Ovary (tissue), 9 donors: ENCODE results near the gene PSMD7. TPM values are rescaled to one million over a fixed set of nuclear protein-coding genes. Genes with fewer than 3 reads are reported as not detected.
"Not testable (repeated sequence)": the region's sequence is repeated elsewhere in the genome, so short reads cannot be mapped to it uniquely, and the experiment has no call there.

Experiments
- DNase-seq, 5 donors: peaks; one replicate each; pipeline ENCODE4 v3.0.0-alpha.2; 2019 to 2020
- H3K27ac ChIP-seq, 2 donors: fragments of 200-600 bp; one replicate each; pipeline versions ENCODE4 v1.5.1 to v1.8.0; 2019 to 2022
- H3K27me3 ChIP-seq: fragments of 200-600 bp; one replicate; pipeline ENCODE4 v1.8.0; 2022
- H3K36me3 ChIP-seq: fragments of 200-600 bp; sonication (generic); one replicate; pipeline ENCODE4 v1.5.1; 2019
- H3K4me1 ChIP-seq: one replicate; pipeline ENCODE4 v1.8.1; 2013; ENCODE audit warnings: mild to moderate bottlenecking, moderate library complexity; ENCODE audit not compliant: insufficient read depth
- H3K4me3 ChIP-seq: fragments of 200-600 bp; sonication (generic); one replicate; pipeline ENCODE4 v1.5.1; 2017
- H3K9me3 ChIP-seq, 2 donors: fragments of 200-600 bp in 1 of 2; sonication (generic) in 1 of 2; one replicate each; pipeline versions ENCODE4 v1.5.1 to v1.8.1; 2013 to 2019; ENCODE audit warnings: mild to moderate bottlenecking in 1 of 2, moderate library complexity in 1 of 2
- EP300 ChIP-seq: sonication (generic); formaldehyde crosslinking; IDR thresholded peaks from one replicate; pipeline ENCODE4 v1.6.1; 2017; ENCODE audit warnings: antibody characterized with exemption
- POLR2A ChIP-seq: fragments of 450-650 bp; IDR thresholded peaks from one replicate; pipeline ENCODE4 v1.6.1; 2017; ENCODE audit warnings: antibody characterized with exemption, mild to moderate bottlenecking, moderate library complexity
- WGBS, 3 donors: extraction: QIAGEN DNeasy Blood & Tissue Kit in 1 of 3; methylation state at CpG; one replicate each; pipeline versions ENCODE4 v1.1.5 to v1.1.7; 2013 to 2017; 5-methylcytosine and 5-hydroxymethylcytosine counted together
- intact Hi-C, 4 donors: fragments of 100-400 bp; cut with DNase I; formaldehyde crosslinking; loops; one replicate each; pipeline versions ENCODE4 v1.11.0 to v1.15.1; 2022 to 2023
- polyA plus RNA-seq, 2 donors: library from polyadenylated mRNA; stranded (reverse); fragments of 200-250 nt in 1 of 2; fragments of 350-450 nt in 1 of 2; fragmentation: Illumina TruSeq in 1 of 2; extraction: RNeasy Lipid Tissue Mini Kit (QIAGEN cat#74804) in 1 of 2; gene quantifications; one replicate each; pipeline ENCODE4 v1.2.3, GENCODE V29; 2013 to 2014
- total RNA-seq, 7 donors: library from RNA; depleted of rRNA in 2 of 7; stranded (reverse); fragments of >200 nt in 2 of 7; fragmentation: NEBNext Ultra II Directional in 3 of 7; extraction: Animal tissue kit (Norgen Biotek cat#: 25700) in 3 of 7; gene quantifications; one replicate each; pipeline versions ENCODE4 v1.1.0 to v1.2.4, GENCODE V29; 2016 to 2023
- TF ChIP-seq, protein P1 (sequence below), 3 donors: fragments of 450-650 bp in 2 of 3; fragments of 200-600 bp in 1 of 3; IDR thresholded peaks; one replicate each; pipeline versions ENCODE4 v1.5.1 to v1.8.0; 2016 to 2022; ENCODE audit warnings: antibody characterized with exemption in 3 of 3, mild to moderate bottlenecking in 1 of 3
- donor health status: DM: no; HTN: no; CAD: no; lungs with moderate emphysema.
- donor health status: DM: no; HTN: no; CAD: no.
- donor health status: Bipolar disorder and iron deficiency.
- donor health status: DM: yes; HTN: yes; CAD: no.
- donor health status: DM: no; HTN: no; CAD: no.
- donor health status: DM: yes; HTN: yes; CAD: no.

PSMD7 gene
- total and polyA plus RNA-seq, 9 donors = 32.1 to 89.0 (median 44.2) TPM

DNA sequence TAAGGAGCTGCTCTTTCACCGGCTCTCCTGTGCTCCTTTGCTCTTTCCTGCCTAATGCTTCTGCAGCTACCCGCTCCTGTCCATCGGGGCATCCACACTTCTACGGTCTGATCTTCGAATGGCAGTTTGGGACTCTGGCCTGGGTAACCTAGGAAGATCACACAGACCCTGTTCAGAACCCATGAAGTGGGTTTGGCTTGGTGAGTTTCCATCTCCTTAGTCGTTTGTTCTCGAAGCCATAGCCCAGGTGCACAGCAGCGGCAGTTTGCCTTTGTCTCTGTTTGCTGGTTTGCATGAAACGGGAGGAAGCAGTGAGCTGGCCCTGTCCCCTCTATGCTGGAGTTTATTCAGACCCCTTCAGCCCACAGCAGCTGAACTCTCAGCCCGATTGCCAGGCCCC, 29.0 kb downstream of the PSMD7 start:
- no peaks in the 10 kb centered on the region for H3K9me3 ChIP-seq
- intact Hi-C loops = no loop called here
- no peaks in the 10 kb centered on the region for H3K4me1 ChIP-seq
- no peaks in the 10 kb centered on the region for H3K27me3 ChIP-seq
- H3K36me3 ChIP-seq = no peaks in the 10 kb centered on the region
- no peak overlapping the region for H3K4me3 ChIP-seq
- TF ChIP-seq, protein P1, sequence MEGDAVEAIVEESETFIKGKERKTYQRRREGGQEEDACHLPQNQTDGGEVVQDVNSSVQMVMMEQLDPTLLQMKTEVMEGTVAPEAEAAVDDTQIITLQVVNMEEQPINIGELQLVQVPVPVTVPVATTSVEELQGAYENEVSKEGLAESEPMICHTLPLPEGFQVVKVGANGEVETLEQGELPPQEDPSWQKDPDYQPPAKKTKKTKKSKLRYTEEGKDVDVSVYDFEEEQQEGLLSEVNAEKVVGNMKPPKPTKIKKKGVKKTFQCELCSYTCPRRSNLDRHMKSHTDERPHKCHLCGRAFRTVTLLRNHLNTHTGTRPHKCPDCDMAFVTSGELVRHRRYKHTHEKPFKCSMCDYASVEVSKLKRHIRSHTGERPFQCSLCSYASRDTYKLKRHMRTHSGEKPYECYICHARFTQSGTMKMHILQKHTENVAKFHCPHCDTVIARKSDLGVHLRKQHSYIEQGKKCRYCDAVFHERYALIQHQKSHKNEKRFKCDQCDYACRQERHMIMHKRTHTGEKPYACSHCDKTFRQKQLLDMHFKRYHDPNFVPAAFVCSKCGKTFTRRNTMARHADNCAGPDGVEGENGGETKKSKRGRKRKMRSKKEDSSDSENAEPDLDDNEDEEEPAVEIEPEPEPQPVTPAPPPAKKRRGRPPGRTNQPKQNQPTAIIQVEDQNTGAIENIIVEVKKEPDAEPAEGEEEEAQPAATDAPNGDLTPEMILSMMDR (IDR thresholded peaks at IDR 0.05) = no peak
- TF ChIP-seq EP300 (no peak), POLR2A (no peak)
- whole genome bisulfite sequencing, 3 donors = 81 to 84% (median 83%) methylated on average over 10 of the region's 10 CpGs
- H3K27ac ChIP-seq = no peak overlapping the region
- no peak for DNase-seq

DNA sequence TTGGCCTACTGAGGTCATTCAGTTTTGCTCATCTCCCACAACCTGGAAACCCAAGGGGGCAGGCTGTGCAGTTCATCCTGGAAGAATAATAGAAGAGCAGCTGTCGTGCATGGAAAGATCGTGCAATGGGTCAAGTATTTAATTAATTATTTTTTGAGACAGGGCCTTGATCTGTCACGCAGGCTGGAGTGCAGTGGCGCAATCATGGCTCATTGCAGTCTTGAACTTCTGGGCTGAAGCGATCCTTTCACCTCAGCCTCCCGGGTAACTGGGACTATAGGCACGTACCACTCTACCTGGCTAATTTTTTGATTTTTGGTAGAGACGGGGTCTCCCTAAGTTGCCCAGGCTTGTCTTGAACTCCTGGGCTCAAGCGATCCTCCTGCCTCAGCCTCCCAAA, 31.7 kb downstream of the PSMD7 start:
- H3K27ac ChIP-seq, H3K36me3 ChIP-seq, intact Hi-C loops, H3K27me3 ChIP-seq, DNase-seq, H3K9me3 ChIP-seq, H3K4me1 ChIP-seq, H3K4me3 ChIP-seq: not testable (repeated sequence)
- WGBS, 3 donors = 94 to 97% (median 95%) methylated on average over 9 of the region's 9 CpGs

DNA sequence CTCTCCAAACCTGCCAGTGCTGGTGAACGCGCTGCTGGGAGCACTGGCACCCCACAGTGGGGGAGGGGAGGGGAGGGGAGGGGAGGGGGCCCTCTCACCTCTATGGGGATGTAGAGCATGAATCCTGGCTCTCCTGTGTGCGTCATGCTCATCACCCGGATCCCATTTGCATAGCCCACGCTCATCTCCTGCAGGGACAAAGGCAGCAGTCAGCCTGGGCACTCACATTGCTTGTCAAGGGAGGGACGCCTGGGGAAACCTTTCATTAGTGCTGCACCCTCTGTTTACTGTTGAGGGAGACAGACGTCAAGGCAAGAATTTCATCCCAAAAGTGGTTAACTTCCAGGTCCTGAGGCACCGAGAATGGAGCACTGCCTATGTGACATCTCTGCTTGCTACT, 35.9 kb downstream of the PSMD7 start:
- 78 to 84% (median 81%) methylated on average over 5 to 8 of the region's 8 CpGs for WGBS, 3 donors
- H3K27ac ChIP-seq, H3K4me1 ChIP-seq, H3K36me3 ChIP-seq, H3K4me3 ChIP-seq, intact Hi-C loops, H3K9me3 ChIP-seq, DNase-seq, H3K27me3 ChIP-seq: not testable (repeated sequence)

DNA sequence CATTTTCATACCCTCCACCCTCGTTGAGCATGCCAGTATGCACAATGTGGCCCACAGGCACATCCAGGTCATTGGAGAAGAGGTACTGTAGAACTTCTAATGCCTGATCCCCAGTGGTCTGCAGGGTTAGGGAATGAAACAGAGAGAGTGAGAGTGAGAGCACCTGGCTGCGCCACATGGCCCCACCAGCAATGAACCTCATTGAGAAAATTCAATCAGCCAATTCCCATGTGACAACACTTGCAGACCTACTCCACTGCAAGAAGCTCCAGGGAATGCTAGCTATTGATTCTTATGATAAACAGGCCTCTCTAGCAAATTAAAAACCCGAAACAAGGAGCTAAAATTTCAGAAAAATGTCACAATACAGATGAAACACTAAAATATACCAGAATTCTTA, 40.9 kb downstream of the PSMD7 start:
- H3K4me3 ChIP-seq, H3K9me3 ChIP-seq, H3K36me3 ChIP-seq, H3K4me1 ChIP-seq, intact Hi-C loops, H3K27me3 ChIP-seq, DNase-seq, H3K27ac ChIP-seq: not testable (repeated sequence)
- WGBS, 3 donors = 90 to 98% (median 95%) methylated on average over 2 to 3 of the region's 3 CpGs

DNA sequence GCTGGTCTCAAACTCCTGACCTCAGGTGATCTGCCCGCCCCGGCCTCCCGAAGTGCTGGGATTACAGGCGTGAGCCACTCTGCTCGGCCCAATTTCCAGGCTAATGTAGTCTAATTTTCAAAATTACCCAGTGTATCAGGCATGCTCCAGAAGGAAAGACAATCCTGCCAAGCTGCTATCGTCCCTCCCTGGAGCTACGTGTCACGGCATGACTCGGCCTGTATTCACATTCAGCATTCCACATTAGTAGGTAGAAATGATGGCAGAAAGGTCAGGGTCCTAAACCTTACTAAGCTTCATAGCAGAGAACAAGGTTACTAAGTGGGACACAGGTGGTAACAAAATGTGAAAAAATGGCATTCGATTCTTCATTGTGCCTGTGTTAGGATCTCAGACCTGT, 42.6 kb downstream of the PSMD7 start:
- intact Hi-C loops, H3K27me3 ChIP-seq, H3K9me3 ChIP-seq, H3K36me3 ChIP-seq, H3K4me1 ChIP-seq, DNase-seq, H3K27ac ChIP-seq, H3K4me3 ChIP-seq: not testable (repeated sequence)
- 92 to 97% (median 94%) methylated on average over 10 of the region's 10 CpGs for WGBS, 3 donors

DNA sequence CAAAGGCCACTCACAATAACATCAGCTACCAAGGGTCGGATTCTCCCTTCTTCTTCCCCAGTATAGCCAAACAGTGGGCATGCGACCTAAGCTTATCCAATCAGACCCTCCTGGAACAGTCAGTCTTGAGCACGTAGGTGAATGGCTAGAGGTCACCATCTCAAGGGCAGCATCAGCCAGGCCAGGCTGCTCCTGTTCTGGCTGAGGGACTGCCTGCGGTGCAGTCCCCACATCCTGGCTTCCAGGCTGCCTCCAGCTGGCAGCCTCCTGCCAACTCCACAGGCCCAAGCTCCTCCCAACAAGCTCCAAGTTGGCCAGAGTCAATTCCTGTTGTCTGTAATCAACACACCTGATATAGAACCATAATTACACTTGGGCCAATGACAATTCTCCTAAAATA, 56.4 kb downstream of the PSMD7 start:
- H3K9me3 ChIP-seq, DNase-seq, H3K27ac ChIP-seq, H3K4me3 ChIP-seq, H3K4me1 ChIP-seq, H3K27me3 ChIP-seq, intact Hi-C loops, H3K36me3 ChIP-seq: not testable (repeated sequence)
- 78 to 90% (median 86%) methylated on average over 4 of the region's 4 CpGs for WGBS, 3 donors

Other genes with a start within 250 kb of the PSMD7 start
- gene NPIPB15, start 79.5 kb downstream of the PSMD7 start, total RNA-seq = 10 to 100 TPM in 1 of 7 donors, 1 to 10 TPM in 4, under 1 TPM in 1, not detected in 1; 0.76 to 13.4 (median 3.5) TPM
- gene NPIPB15, start 79.5 kb downstream of the PSMD7 start, polyA plus RNA-seq = 1 to 10 TPM; 8.8 to 9.5 TPM
- gene CLEC18B, start 124.7 kb downstream of the PSMD7 start, total RNA-seq = 1 to 10 TPM in 1 of 7 donors, under 1 TPM in 5, not detected in 1; 0.24 to 1.5 (median 0.43) TPM
- gene CLEC18B, start 124.7 kb downstream of the PSMD7 start, polyA plus RNA-seq = under 1 TPM; 0.17 to 0.42 TPM